Hematopoietic multipotent progenitor cell treated with erythropoietin and hydrocortisone succinate and interleukin-3 and kit ligand, for 6 days (in vitro differentiated cells): ENCODE results near the gene TAS2R1.

Source experiments
- DNase-seq: peaks from one replicate; pipeline ENCODE4 v3.0.0-alpha.2; 2015

TAS2R1 gene

GRCh38 chr5:9630251-9630650 lies at the start of gene TAS2R1:
Gene TAS2R1 (minus strand): TSS chr5:9630351. CDS start chr5:9630032, 319 bp downstream.
- DNase-seq = no peak

- DNase-seq = no peak
Measured at GRCh38 chr5:9670371-9670770, 40.2 kb upstream of the TAS2R1 start.

- no peak for DNase-seq
Measured at GRCh38 chr5:9667906-9668305, 37.8 kb upstream of the TAS2R1 start.

GRCh38 chr5:9663891-9664290 lies 33.7 kb upstream of the TAS2R1 start:
- no peak for DNase-seq

- no peak for DNase-seq
Measured at GRCh38 chr5:9661316-9662015, 31.3 kb upstream of the TAS2R1 start.

- no peak for DNase-seq
Measured at GRCh38 chr5:9658706-9659105, 28.6 kb upstream of the TAS2R1 start.

GRCh38 chr5:9657819-9658218 lies 27.7 kb upstream of the TAS2R1 start:
- no peak for DNase-seq

GRCh38 chr5:9655641-9656040 lies 25.5 kb upstream of the TAS2R1 start:
- no peak for DNase-seq

- no peak for DNase-seq
Measured at GRCh38 chr5:9654886-9655285, 24.7 kb upstream of the TAS2R1 start.

- DNase-seq = no peak
Measured at GRCh38 chr5:9653811-9654210, 23.7 kb upstream of the TAS2R1 start.

GRCh38 chr5:9653061-9653460 lies 22.9 kb upstream of the TAS2R1 start:
- no peak for DNase-seq

- DNase-seq = no peak
Measured at GRCh38 chr5:9652295-9652694, 22.1 kb upstream of the TAS2R1 start.

- DNase-seq = no peak
Measured at GRCh38 chr5:9646843-9647242, 16.7 kb upstream of the TAS2R1 start.

- no peak for DNase-seq
Measured at GRCh38 chr5:9644630-9645029, 14.5 kb upstream of the TAS2R1 start.

GRCh38 chr5:9642621-9643020 lies 12.5 kb upstream of the TAS2R1 start:
- DNase-seq = no peak

GRCh38 chr5:9641806-9642355 lies 11.7 kb upstream of the TAS2R1 start:
- no peak for DNase-seq

GRCh38 chr5:9632495-9632894 lies 2.3 kb upstream of the TAS2R1 start:
- no peak for DNase-seq

- no peak for DNase-seq
Measured at GRCh38 chr5:9627541-9627940, 2.6 kb downstream of the TAS2R1 start.

- no peak for DNase-seq
Measured at GRCh38 chr5:9626955-9627354, 3.2 kb downstream of the TAS2R1 start.

- DNase-seq = no peak
Measured at GRCh38 chr5:9625731-9626130, 4.4 kb downstream of the TAS2R1 start.

- no peak for DNase-seq
Measured at GRCh38 chr5:9625286-9625685, 4.9 kb downstream of the TAS2R1 start.

- no peak for DNase-seq
Measured at GRCh38 chr5:9624196-9624947, 5.8 kb downstream of the TAS2R1 start.

GRCh38 chr5:9623661-9624060 lies 6.5 kb downstream of the TAS2R1 start:
- DNase-seq = no peak

- DNase-seq = no peak
Measured at GRCh38 chr5:9622971-9623421, 7.2 kb downstream of the TAS2R1 start.
